Pons (tissue), 1 donor: ENCODE results near the gene RIT2.
"Not testable (repeated sequence)": the region's sequence is repeated elsewhere in the genome, so short reads cannot be mapped to it uniquely, and the experiment has no call there.

Source experiments
- DNase-seq: peaks from one replicate; pipeline ENCODE4 v3.0.0-alpha.2; 2016; ENCODE audit warnings: low spot score

The RIT2 gene

GRCh38 chr18:42830936-42831335 lies 284.5 kb downstream of the RIT2 start:
- DNase-seq, result no peak

- DNase-seq, result no peak
Measured at GRCh38 chr18:42828881-42829280, 286.6 kb downstream of the RIT2 start.

GRCh38 chr18:42824178-42824577 lies 291.3 kb downstream of the RIT2 start:
- no peak for DNase-seq

GRCh38 chr18:42822711-42823110 lies 292.8 kb downstream of the RIT2 start:
- DNase-seq, result no peak

GRCh38 chr18:42821492-42821891 lies 294.0 kb downstream of the RIT2 start:
- DNase-seq, result no peak

- no peak for DNase-seq
Measured at GRCh38 chr18:42814618-42815017, 300.9 kb downstream of the RIT2 start.

- no peak for DNase-seq
Measured at GRCh38 chr18:42814184-42814583, 301.3 kb downstream of the RIT2 start.

GRCh38 chr18:42813570-42813969 lies 301.9 kb downstream of the RIT2 start:
- no peak for DNase-seq

GRCh38 chr18:42807887-42808286 lies 307.6 kb downstream of the RIT2 start:
- peak; percentile 10 for DNase-seq

- DNase-seq, result no peak
Measured at GRCh38 chr18:42801706-42802105, 313.8 kb downstream of the RIT2 start.

GRCh38 chr18:42798606-42799170 lies 316.8 kb downstream of the RIT2 start:
- no peak for DNase-seq

- DNase-seq, result not testable (repeated sequence)
Measured at GRCh38 chr18:42795213-42795789, 320.2 kb downstream of the RIT2 start.

- DNase-seq, result no peak
Measured at GRCh38 chr18:42792731-42793130, 322.8 kb downstream of the RIT2 start.

GRCh38 chr18:42784632-42785031 lies 330.9 kb downstream of the RIT2 start:
- no peak for DNase-seq

GRCh38 chr18:42782929-42783328 lies 332.6 kb downstream of the RIT2 start:
- DNase-seq, result no peak

- no peak for DNase-seq
Measured at GRCh38 chr18:42781298-42781815, 334.1 kb downstream of the RIT2 start.

GRCh38 chr18:42780171-42780570 lies 335.3 kb downstream of the RIT2 start:
- no peak for DNase-seq

GRCh38 chr18:42778445-42779042 lies 336.9 kb downstream of the RIT2 start:
- DNase-seq, result no peak

- DNase-seq, result no peak
Measured at GRCh38 chr18:42778024-42778423, 337.5 kb downstream of the RIT2 start.

GRCh38 chr18:42773870-42774269 lies 341.6 kb downstream of the RIT2 start:
- DNase-seq, result no peak

GRCh38 chr18:42771936-42772335 lies 343.5 kb downstream of the RIT2 start:
- no peak for DNase-seq

- DNase-seq, result no peak
Measured at GRCh38 chr18:42765302-42765701, 350.2 kb downstream of the RIT2 start.

- DNase-seq, result no peak
Measured at GRCh38 chr18:42760290-42760689, 355.2 kb downstream of the RIT2 start.

GRCh38 chr18:42758852-42759251 lies 356.6 kb downstream of the RIT2 start:
- no peak for DNase-seq
